Adrenal gland (tissue), 12 donors: Measurements from ENCODE around the gene NXN. TPM values are rescaled to one million over a fixed set of nuclear protein-coding genes. Genes with fewer than 3 reads are reported as not detected.
"Not testable (repeated sequence)": the region's sequence is repeated elsewhere in the genome, so short reads cannot be mapped to it uniquely, and the experiment has no call there.

Source experiments
- DNase-seq, 7 donors: peaks; one replicate each; pipeline ENCODE4 v3.0.0-alpha.2; 2019 to 2020
- H3K27ac ChIP-seq, 5 donors: fragments of 200-600 bp; sonication (generic) in 4 of 5; 1 replicate in 3 of 5; 2 replicates in 2 of 5; pipeline versions ENCODE4 v1.5.1 to v1.8.0; 2016 to 2020; ENCODE audit warnings: mild to moderate bottlenecking in 1 of 5
- H3K27me3 ChIP-seq: fragments of 200-600 bp; 2 replicates; pipeline ENCODE4 v1.8.0; 2021
- H3K36me3 ChIP-seq, 2 donors: fragments of 200-600 bp; replicated peaks in 1 of 2; 1 replicate in 1 of 2; 2 replicates in 1 of 2; pipeline versions ENCODE4 v1.5.1 to v1.8.0; 2018 to 2022
- H3K4me1 ChIP-seq, 2 donors: fragments of 200-600 bp; replicated peaks in 1 of 2; 1 replicate in 1 of 2; 2 replicates in 1 of 2; pipeline versions ENCODE4 v1.5.1 to v1.8.0; 2018 to 2021
- H3K4me3 ChIP-seq, 4 donors: fragments of 200-600 bp; sonication (generic) in 3 of 4; one replicate each; pipeline ENCODE4 v1.5.1; 2016 to 2018
- H3K9me3 ChIP-seq, 3 donors: fragments of 200-600 bp; sonication (generic) in 1 of 3; replicated peaks in 1 of 3; 1 replicate in 2 of 3; 2 replicates in 1 of 3; pipeline versions ENCODE4 v1.5.1 to v1.8.0; 2016 to 2021
- CTCF ChIP-seq, 6 experiments: fragments of 450-650 bp in 4 of 6; fragments of 200-600 bp in 2 of 6; sonication (generic) in 1 of 6; IDR thresholded peaks; 1 replicate in 5 of 6; 2 replicates in 1 of 6; pipeline versions ENCODE4 v1.5.1 to v1.8.0; 2016 to 2021; ENCODE audit warnings: antibody characterized with exemption in 6 of 6, mild to moderate bottlenecking in 2 of 6, moderate library complexity in 1 of 6
- POLR2A ChIP-seq, 2 donors: fragments of 450-650 bp; IDR thresholded peaks; one replicate each; pipeline ENCODE4 v1.6.1; 2017; ENCODE audit warnings: antibody characterized with exemption in 2 of 2, mild to moderate bottlenecking in 2 of 2, moderate library complexity in 1 of 2
- whole genome bisulfite sequencing, 4 donors: extraction: QIAGEN DNeasy Blood & Tissue Kit in 2 of 4; methylation state at CpG; one replicate each; pipeline versions ENCODE4 v1.1.5 to v1.1.7; 2013 to 2017; 5-methylcytosine and 5-hydroxymethylcytosine counted together
- intact Hi-C, 2 donors: fragments of 100-400 bp; cut with DNase I; formaldehyde crosslinking; loops; one replicate each; pipeline versions ENCODE4 v1.14.1 to v1.15.0; 2022 to 2023
- polyA plus RNA-seq, 3 donors: library from polyadenylated mRNA; stranded (reverse); fragments of 200-250 nt in 2 of 3; fragments of 350-450 nt in 1 of 3; fragmentation: Illumina TruSeq in 1 of 3; extraction: RNeasy Lipid Tissue Mini Kit (QIAGEN cat#74804) in 1 of 3; gene quantifications; one replicate each; pipeline ENCODE4 v1.2.3, GENCODE V29; 2013 to 2014
- total RNA-seq, 9 donors: library from RNA; depleted of rRNA in 4 of 9; stranded (reverse); fragments of >200 nt in 4 of 9; fragments of 120-200 nt in 1 of 9; fragmentation: NEBNext Ultra II Directional in 1 of 9; extraction: Animal tissue kit (Norgen Biotek cat#: 25700) in 1 of 9; gene quantifications; one replicate each; pipeline versions ENCODE4 v1.1.0 to v1.2.4, GENCODE V29; 2013 to 2023
- donor health status: healthy with polysubstance abuse.
- donor health status: Bipolar disorder and iron deficiency.
- donor health status: DM: yes; HTN: yes; CAD: no.
- donor health status: DM: no; HTN: no; CAD: no.
- donor health status: DM: no; HTN: no; CAD: no.
- donor health status: DM: yes; HTN: yes; CAD: no.

The NXN gene
- total and polyA plus RNA-seq, 12 donors: 3.6 to 24.7 (median 10.9) TPM

- H3K4me3 ChIP-seq: no peak overlapping the region
- DNase-seq: peak; percentile 55 to 91 (median 82)
- 40 to 45% (median 44%) methylated on average over 19 to 26 of the region's 26 CpGs for WGBS, 4 donors
- TF ChIP-seq CTCF (IDR thresholded peaks at IDR 0.05) (peak; percentile 25 to 57 (median 48)), POLR2A (IDR thresholded peaks at IDR 0.05) (no peak)
- H3K4me1 ChIP-seq: peaks cover 13 to 44% of the 10 kb centered on the region in 2 donors
- peak overlapping the region in 4 of 5 donors; percentile 26 to 90 (median 65) for H3K27ac ChIP-seq
- intact Hi-C loops: loop anchor here (5.0 to 10.0 kb wide), 2 partner anchors 82 to 85 kb away; no protein-coding TSS in a partner anchor
- no peaks in the 10 kb centered on the region for H3K36me3 ChIP-seq
- H3K27me3 ChIP-seq: no peaks in the 10 kb centered on the region
- H3K9me3 ChIP-seq: no peaks in the 10 kb centered on the region
Measured at GRCh38 chr17:879546-880442, 99.8 kb downstream of the NXN start.

GRCh38 chr17:877630-878029 is 101.9 kb downstream of the NXN start:
- TF ChIP-seq CTCF (IDR thresholded peaks at IDR 0.05) (no peak), POLR2A (IDR thresholded peaks at IDR 0.05) (no peak)
- DNase-seq: no peak
- Histone ChIP-seq H3K27ac (no peak overlapping the region), H3K4me1 (peaks cover 8 to 32% of the 10 kb centered on the region in 2 donors), H3K36me3 (no peaks in the 10 kb centered on the region), H3K27me3 (no peaks in the 10 kb centered on the region), H3K4me3 (no peak overlapping the region), H3K9me3 (no peaks in the 10 kb centered on the region)
- intact Hi-C loops: loop anchor here (5.0 to 10.0 kb wide), 2 partner anchors 80 to 83 kb away; no protein-coding TSS in a partner anchor
- WGBS, 4 donors: 78 to 84% (median 82%) methylated on average over 14 of the region's 14 CpGs

GRCh38 chr17:876272-876671 is 103.3 kb downstream of the NXN start:
- no peak overlapping the region for H3K27ac ChIP-seq
- WGBS, 4 donors: 77 to 92% (median 85%) methylated on average over 12 of the region's 12 CpGs
- intact Hi-C loops: loop anchor here (5.0 to 10.0 kb wide), 2 partner anchors 79 to 81 kb away; no protein-coding TSS in a partner anchor
- no peak for DNase-seq
- H3K9me3 ChIP-seq: no peaks in the 10 kb centered on the region
- peaks cover 8 to 23% of the 10 kb centered on the region in 2 donors for H3K4me1 ChIP-seq
- no peaks in the 10 kb centered on the region for H3K36me3 ChIP-seq
- no peaks in the 10 kb centered on the region for H3K27me3 ChIP-seq
- H3K4me3 ChIP-seq: no peak overlapping the region
- TF ChIP-seq POLR2A (IDR thresholded peaks at IDR 0.05) (no peak), CTCF (IDR thresholded peaks at IDR 0.05) (no peak)

GRCh38 chr17:874590-874989 is 105.0 kb downstream of the NXN start:
- intact Hi-C loops: loop anchor here in 1 of 2 donors (10.0 kb wide), 1 partner anchor 80 kb away; no protein-coding TSS in a partner anchor
- not testable (repeated sequence) for H3K9me3 ChIP-seq, H3K36me3 ChIP-seq, H3K27ac ChIP-seq, H3K4me3 ChIP-seq, H3K27me3 ChIP-seq, DNase-seq
- peaks cover 0 to 15% of the 10 kb centered on the region in 2 donors for H3K4me1 ChIP-seq
- WGBS, 4 donors: 87 to 98% (median 93%) methylated on average over 2 of the region's 2 CpGs
